PC-3 (cell line): ENCODE results near the gene TM9SF4. TPM values are rescaled to one million over a fixed set of nuclear protein-coding genes. Genes with fewer than 3 reads are reported as not detected.

Experiments
- ATAC-seq: fragments of 200-7000 bp; cut with Tn5 transposase; 2 replicates; pipeline ENCODE4 v1.9.1; 2020; ENCODE audit warnings: mild to moderate bottlenecking, moderate library complexity
- BruUV-seq: library from RNA; stranded (reverse); fragments of 400-500 nt; replicated peaks from 2 replicates; lab custom pipeline; 2021; lab: Mats Ljungman, UMichigan
- CTCF ChIA-PET: fragments of 300-600 bp; sonication (Branson Sonifier 250); formaldehyde crosslinking; loops from one replicate; lab custom pipeline; 2022; ENCODE audit warnings: antibody characterized with exemption; lab: Charles Lee
- POLR2A ChIA-PET: fragments of 300-600 bp; sonication (Branson Sonifier 250); formaldehyde crosslinking; loops from one replicate; lab custom pipeline; 2022; ENCODE audit warnings: antibody characterized with exemption; ENCODE audit not compliant: unreplicated experiment; lab: Charles Lee
- DNase-seq: peaks from one replicate; pipeline ENCODE4 v3.0.0-alpha.2; 2015
- H2AFZ ChIP-seq: fragments of 300-600 bp; sonication (generic); 2 replicates; pipeline ENCODE4 v1.6.0; 2016; ENCODE audit warnings: antibody characterized with exemption, low read length
- H3F3A ChIP-seq: fragments of 300-600 bp; sonication (generic); one replicate; pipeline ENCODE4 v1.6.0; 2017; ENCODE audit warnings: antibody characterized with exemption, low read length, control low read depth, mild to moderate bottlenecking; ENCODE audit not compliant: unreplicated experiment
- H3K27ac ChIP-seq: fragments of 300-600 bp; sonication (generic); 2 replicates; pipeline ENCODE4 v1.5.1; 2016; ENCODE audit warnings: mild to moderate bottlenecking, low read length
- H3K27me3 ChIP-seq: fragments of 300-600 bp; sonication (generic); 2 replicates; pipeline ENCODE4 v1.6.1; 2016; ENCODE audit warnings: low read length, mixed read lengths
- H3K36me3 ChIP-seq: fragments of 300-600 bp; sonication (generic); 2 replicates; pipeline ENCODE4 v1.6.1; 2016; ENCODE audit warnings: low read depth, mixed run types, low read length, mixed read lengths
- H3K4me1 ChIP-seq: fragments of 300-600 bp; sonication (generic); 2 replicates; pipeline ENCODE4 v1.5.1; 2016; ENCODE audit warnings: low read length; ENCODE audit not compliant: insufficient read depth
- H3K4me2 ChIP-seq: fragments of 300-600 bp; sonication (generic); 2 replicates; pipeline ENCODE4 v1.6.0; 2016; ENCODE audit warnings: low read length
- H3K4me3 ChIP-seq: fragments of 300-600 bp; sonication (generic); 2 replicates; pipeline ENCODE4 v1.5.1; 2016; ENCODE audit warnings: mild to moderate bottlenecking, low read length, mixed read lengths
- H3K79me2 ChIP-seq: fragments of 300-600 bp; sonication (generic); 2 replicates; pipeline ENCODE4 v1.6.1; 2017; ENCODE audit warnings: low read length, mixed read lengths
- H3K9ac ChIP-seq: fragments of 300-600 bp; sonication (generic); 2 replicates; pipeline ENCODE4 v1.6.0; 2016; ENCODE audit warnings: mild to moderate bottlenecking, low read length
- H3K9me2 ChIP-seq: fragments of 300-600 bp; sonication (generic); replicated peaks from 2 replicates; pipeline ENCODE4 v1.6.1; 2016; ENCODE audit warnings: mixed run types, low read length, mixed read lengths
- H3K9me3 ChIP-seq: fragments of 300-600 bp; sonication (generic); 2 replicates; pipeline ENCODE4 v1.6.1; 2016; ENCODE audit warnings: low read length, mixed read lengths
- H4K20me1 ChIP-seq: fragments of 300-600 bp; sonication (generic); 2 replicates; pipeline ENCODE4 v1.6.1; 2016; ENCODE audit warnings: low read length, mixed read lengths
- CTCF ChIP-seq: fragments of 300-600 bp; sonication (generic); conservative IDR thresholded peaks from 2 replicates; pipeline ENCODE4 v1.5.1; 2017; ENCODE audit warnings: antibody characterized with exemption, low read depth, mild to moderate bottlenecking, low read length
- EZH2 ChIP-seq: fragments of 300-600 bp; sonication (generic); IDR thresholded peaks from one replicate; pipeline ENCODE4 v1.6.1; 2017; ENCODE audit warnings: antibody characterized with exemption, mild to moderate bottlenecking, low read length; ENCODE audit not compliant: unreplicated experiment
- EZH2phosphoT487 ChIP-seq: fragments of 300-600 bp; sonication (generic); IDR thresholded peaks from 2 replicates; pipeline ENCODE4 v1.6.1; 2018; ENCODE audit warnings: mild to moderate bottlenecking, antibody characterized with exemption, low read length, borderline replicate concordance
- intact Hi-C: fragments of 100-400 bp; cut with micrococcal nuclease; formaldehyde crosslinking; loops from 2 replicates; pipeline ENCODE4 v1.9.0; 2023
- total RNA-seq: library from RNA; depleted of rRNA; stranded (reverse); fragments of >200 nt; gene quantifications from 2 replicates; pipeline ENCODE4 v1.2.3, GENCODE V29; 2014

Gene TM9SF4
- total RNA-seq, 1 experiment from 2014 or later: 32.6 TPM

DNA sequence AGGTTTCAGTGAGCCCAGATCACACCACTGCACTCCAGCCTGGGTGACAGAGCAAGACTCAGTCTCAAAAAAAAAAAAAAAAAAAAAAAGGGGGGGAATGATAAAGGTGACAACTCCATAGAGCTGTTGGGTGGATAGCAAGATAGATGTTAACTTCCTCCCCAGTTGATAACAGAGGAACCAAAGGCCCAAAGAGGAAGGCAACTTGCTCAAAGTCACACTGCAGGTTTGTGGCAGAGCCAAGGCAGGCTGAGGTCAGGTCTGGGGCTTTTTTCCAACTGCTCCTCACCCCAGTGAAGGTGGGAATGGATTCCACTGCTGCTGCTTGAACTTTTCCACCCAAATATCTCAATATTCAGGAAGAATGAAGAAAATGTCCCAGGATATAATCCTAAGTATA lies 30.7 kb upstream of the TM9SF4 start:
- Histone ChIP-seq H2AFZ (no peak overlapping the region), H3K9me2 (no peaks in the 10 kb centered on the region), H3K27ac (no peak overlapping the region), H3F3A (no peaks in the 10 kb centered on the region), H3K4me3 (no peak overlapping the region), H3K4me1 (0 out of 2 replicates have a peak, but pooled peaks cover 10% of the 10 kb centered on the region), H3K9me3 (no peaks in the 10 kb centered on the region), H4K20me1 (no peaks in the 10 kb centered on the region), H3K27me3 (peaks cover 45% of the 10 kb centered on the region), H3K4me2 (no peak overlapping the region), H3K36me3 (no peaks in the 10 kb centered on the region), H3K9ac (no peak overlapping the region), H3K79me2 (no peaks in the 10 kb centered on the region)
- POLR2A ChIA-PET: no interaction called here
- no peak for DNase-seq
- BruUV-seq: no TSS peak
- ATAC-seq: no peak
- TF ChIP-seq CTCF: no peak
- TF ChIP-seq EZH2: no peak
- TF ChIP-seq EZH2phosphoT487: no peak
- CTCF ChIA-PET: no interaction called here
- intact Hi-C loops: no loop called here

DNA sequence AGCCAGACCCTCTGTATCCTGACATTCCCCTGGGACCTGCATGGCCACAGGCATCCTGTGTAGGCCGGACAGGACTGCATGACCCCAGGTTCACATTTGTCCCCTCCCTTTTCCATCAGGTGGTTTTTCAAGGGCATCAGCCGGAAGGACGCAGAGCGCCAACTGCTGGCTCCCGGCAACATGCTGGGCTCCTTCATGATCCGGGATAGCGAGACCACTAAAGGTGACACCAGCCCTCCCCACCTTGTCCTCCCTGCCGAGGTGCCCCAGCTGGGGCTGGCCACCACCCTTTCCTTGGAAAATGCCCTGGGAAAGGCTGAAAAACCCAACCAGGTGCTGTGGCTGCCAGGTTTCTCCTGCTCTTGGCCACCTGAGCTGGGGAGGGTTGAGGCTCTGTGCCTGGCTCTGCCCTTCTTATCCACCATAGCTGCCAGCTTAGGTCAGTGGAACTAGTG lies 29.8 kb upstream of the TM9SF4 start:
- no peaks in the 10 kb centered on the region for H3K9me2 ChIP-seq
- no peaks in the 10 kb centered on the region for H3K36me3 ChIP-seq
- peaks cover 45% of the 10 kb centered on the region for H3K27me3 ChIP-seq
- no peaks in the 10 kb centered on the region for H3K9me3 ChIP-seq
- ChIA-PET CTCF (interaction anchor here (0.6 kb wide), 1 partner anchor 225 kb away, joined by 3 read pairs; no protein-coding TSS in a partner anchor), POLR2A (no interaction called here)
- BruUV-seq: no TSS peak
- H4K20me1 ChIP-seq: no peaks in the 10 kb centered on the region
- no peaks in the 10 kb centered on the region for H3K79me2 ChIP-seq
- no peak overlapping the region for H3K4me3 ChIP-seq
- no peak overlapping the region for H2AFZ ChIP-seq
- DNase-seq (no peak), ATAC-seq (no peak)
- H3K9ac ChIP-seq: no peak overlapping the region
- no peaks in the 10 kb centered on the region for H3F3A ChIP-seq
- intact Hi-C loops: no loop called here
- H3K4me2 ChIP-seq: no peak overlapping the region
- TF ChIP-seq EZH2: no peak
- TF ChIP-seq EZH2phosphoT487: no peak
- H3K4me1 ChIP-seq: 0 out of 2 replicates have a peak, but pooled peaks cover 10% of the 10 kb centered on the region
- no peak overlapping the region for H3K27ac ChIP-seq

DNA sequence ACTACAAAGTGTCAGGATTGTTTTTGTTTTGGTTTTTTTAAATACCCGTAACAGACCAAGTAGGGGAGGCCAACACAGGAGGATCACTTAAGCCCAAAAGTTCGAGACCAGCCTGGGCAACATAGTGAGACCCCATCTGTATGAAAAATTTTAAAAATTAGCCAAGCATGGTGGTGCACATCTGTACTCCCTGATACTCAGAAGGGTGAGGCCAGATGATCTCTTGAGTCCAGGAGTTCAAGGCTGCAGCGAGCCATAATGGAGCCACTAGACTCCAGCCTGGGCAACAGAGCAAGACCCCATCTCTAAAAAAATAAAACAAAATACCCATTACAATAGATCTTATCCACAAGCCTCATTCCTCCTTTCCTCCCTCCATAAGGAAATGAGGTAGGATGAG lies 28.7 kb upstream of the TM9SF4 start:
- ATAC-seq (no peak), DNase-seq (no peak)
- H4K20me1 ChIP-seq: no peaks in the 10 kb centered on the region
- ChIA-PET POLR2A (no interaction called here), CTCF (no interaction called here)
- no TSS peak for BruUV-seq
- H3K4me1 ChIP-seq: 0 out of 2 replicates have a peak, but pooled peaks cover 10% of the 10 kb centered on the region
- no peaks in the 10 kb centered on the region for H3K36me3 ChIP-seq
- H3K9ac ChIP-seq: no peak overlapping the region
- intact Hi-C loops: no loop called here
- no peak overlapping the region for H2AFZ ChIP-seq
- H3K4me3 ChIP-seq: no peak overlapping the region
- no peaks in the 10 kb centered on the region for H3K9me3 ChIP-seq
- TF ChIP-seq EZH2phosphoT487 (no peak), CTCF (no peak), EZH2 (no peak)
- H3K4me2 ChIP-seq: no peak overlapping the region
- no peaks in the 10 kb centered on the region for H3K79me2 ChIP-seq
- H3K9me2 ChIP-seq: no peaks in the 10 kb centered on the region
- H3K27me3 ChIP-seq: peaks cover 38% of the 10 kb centered on the region
- no peaks in the 10 kb centered on the region for H3F3A ChIP-seq
- no peak overlapping the region for H3K27ac ChIP-seq
